GM19463 (cell line): ENCODE data around the gene CELSR1.

Experiments
- ATAC-seq: cut with Tn5 transposase; IDR thresholded peaks from one replicate; pipeline ENCODE4 v1.9.1; 2021; ENCODE audit warnings: mild to moderate bottlenecking, moderate library complexity; ENCODE audit not compliant: unreplicated experiment

CELSR1 gene

GRCh38 chr22:46557736-46558480, 20.5 kb upstream of the CELSR1 start:
- no peak for ATAC-seq

GRCh38 chr22:46556775-46557174, 19.4 kb upstream of the CELSR1 start:
- no peak for ATAC-seq

GRCh38 chr22:46553189-46553588, 15.8 kb upstream of the CELSR1 start:
- no peak for ATAC-seq

DNA sequence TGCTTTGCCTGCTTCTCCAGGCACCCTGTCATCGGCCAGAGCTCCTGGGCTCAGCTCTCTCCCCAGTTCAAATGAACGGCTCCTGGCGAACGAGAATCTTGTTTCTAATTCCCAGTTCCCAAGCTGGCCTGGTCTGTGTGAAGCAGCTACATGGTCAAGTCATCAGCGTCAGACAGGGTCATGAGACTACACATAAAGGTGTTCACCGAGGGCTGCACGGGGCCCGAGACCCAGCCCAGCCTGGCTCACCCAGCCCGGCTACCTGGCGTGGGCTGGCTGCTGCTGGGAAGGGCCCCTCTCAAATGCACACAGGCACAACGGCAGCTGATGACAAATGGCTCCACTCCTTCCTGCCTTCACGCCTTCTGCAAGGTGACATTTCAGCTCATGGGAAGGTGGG, 14.6 kb upstream of the CELSR1 start:
- no peak for ATAC-seq

GRCh38 chr22:46551321-46551720, 13.9 kb upstream of the CELSR1 start:
- no peak for ATAC-seq

DNA sequence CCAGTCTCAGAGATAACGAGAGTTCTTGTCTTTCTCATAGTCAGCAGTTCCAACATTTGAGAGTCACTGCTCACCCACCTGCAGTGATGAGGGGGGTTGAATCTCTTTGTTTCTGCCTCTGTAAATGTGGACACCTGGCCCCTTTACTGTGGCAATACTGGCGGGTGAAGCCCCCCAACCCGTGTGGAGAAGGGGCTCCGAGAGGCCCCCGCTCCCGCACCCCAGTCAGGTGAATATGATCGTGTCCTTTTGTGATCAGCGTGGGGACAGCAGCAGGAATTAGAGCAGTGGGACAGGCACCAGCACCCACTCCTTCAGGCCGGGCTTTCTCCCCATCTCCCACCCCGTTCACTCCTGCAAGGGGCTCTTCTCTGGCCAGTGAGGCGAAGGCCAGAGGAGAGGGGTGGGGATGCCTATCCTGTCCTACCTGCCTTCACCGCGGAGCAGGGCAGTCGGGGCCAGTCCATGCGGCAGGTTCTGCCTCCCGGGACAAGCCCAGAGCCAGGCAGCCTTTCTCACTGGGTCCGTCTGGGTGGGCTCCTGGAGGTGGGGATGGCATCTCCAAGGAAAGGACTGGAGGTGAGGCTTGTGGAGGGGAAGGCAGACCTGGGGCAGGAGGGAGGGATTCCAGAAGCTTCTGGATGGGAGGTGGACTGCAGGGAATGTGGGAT, 12.7 kb upstream of the CELSR1 start:
- ATAC-seq, result no peak

DNA sequence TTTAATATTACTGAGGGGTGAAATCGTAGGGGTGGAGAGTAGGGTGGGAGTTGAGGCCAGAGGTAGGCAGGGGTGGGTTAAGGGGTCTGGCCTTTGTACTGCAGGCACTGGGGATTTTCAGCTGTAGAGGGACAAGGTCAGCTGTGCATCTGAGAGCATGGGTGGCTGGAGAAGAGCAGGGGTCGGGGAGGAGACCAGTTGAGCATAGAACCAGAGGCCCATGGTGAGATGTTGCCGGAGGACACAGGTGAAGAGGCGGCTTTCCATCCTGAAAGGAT, 12.1 kb upstream of the CELSR1 start:
- ATAC-seq, result no peak

GRCh38 chr22:46547883-46548244, 10.4 kb upstream of the CELSR1 start:
- no peak for ATAC-seq

GRCh38 chr22:46547179-46547882, 9.9 kb upstream of the CELSR1 start:
- ATAC-seq, result no peak

- no peak for ATAC-seq
These were observed 9.2 kb upstream of the CELSR1 start for GRCh38 chr22:46546466-46547178.

DNA sequence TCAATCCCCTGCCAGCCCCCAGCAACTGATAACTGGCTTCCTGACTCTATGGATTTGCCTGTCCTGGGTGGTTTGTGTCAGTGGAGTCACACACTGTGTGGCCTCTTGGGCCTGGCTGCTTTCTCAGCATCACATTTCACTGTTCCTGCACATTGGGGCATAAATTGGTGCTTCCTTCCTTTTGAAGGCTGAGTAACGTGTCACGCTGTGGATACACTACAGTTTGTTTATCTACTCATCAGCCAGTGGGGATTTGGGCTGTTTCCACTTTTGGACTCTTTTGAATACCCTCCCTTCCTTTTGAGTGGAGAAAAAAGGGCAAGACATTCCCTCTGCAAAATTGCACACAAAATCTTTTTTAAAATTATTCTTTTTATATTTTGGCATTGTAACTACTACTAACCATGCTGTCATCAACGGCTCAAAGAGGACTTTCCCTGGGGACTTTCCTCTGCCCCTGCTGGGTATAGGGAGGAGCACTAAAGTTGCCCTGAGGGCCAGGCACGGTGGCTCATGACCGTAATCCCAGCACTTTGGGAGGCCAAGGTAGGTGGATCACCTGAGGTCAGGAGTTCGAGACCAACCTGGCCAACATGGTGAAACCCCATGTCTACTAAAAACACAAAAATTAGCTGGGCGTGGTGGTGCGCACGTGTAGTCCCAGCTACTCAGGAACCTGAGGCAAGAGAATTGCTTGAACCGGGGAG, 7.8 kb upstream of the CELSR1 start:
- ATAC-seq, result no peak

GRCh38 chr22:46542011-46542985, 4.9 kb upstream of the CELSR1 start:
- ATAC-seq, result peak; percentile 62

- ATAC-seq, result no peak
These were observed 4.1 kb upstream of the CELSR1 start for GRCh38 chr22:46541536-46541935.

GRCh38 chr22:46540874-46541273, 3.5 kb upstream of the CELSR1 start:
- ATAC-seq, result no peak

DNA sequence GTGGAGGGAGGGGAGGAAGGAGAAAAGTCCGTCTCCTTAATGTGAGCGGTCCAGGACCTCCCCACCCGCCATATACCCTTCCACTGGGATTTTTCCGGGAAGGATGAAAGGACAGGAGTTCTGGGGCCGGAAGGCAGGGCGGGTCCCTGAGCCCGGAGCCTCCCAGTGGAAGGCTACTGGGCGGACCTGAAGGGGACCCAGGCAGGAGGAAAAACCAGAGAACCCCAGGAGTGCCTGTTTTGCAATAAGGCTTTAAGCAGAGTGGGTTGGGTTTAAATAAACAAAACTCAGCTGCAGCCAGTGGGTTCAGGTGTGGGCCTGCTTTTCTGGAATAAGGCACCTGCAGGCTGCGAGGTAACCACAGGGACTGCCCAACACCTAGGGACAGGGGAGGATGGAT, 1.7 kb upstream of the CELSR1 start:
- ATAC-seq, result no peak

DNA sequence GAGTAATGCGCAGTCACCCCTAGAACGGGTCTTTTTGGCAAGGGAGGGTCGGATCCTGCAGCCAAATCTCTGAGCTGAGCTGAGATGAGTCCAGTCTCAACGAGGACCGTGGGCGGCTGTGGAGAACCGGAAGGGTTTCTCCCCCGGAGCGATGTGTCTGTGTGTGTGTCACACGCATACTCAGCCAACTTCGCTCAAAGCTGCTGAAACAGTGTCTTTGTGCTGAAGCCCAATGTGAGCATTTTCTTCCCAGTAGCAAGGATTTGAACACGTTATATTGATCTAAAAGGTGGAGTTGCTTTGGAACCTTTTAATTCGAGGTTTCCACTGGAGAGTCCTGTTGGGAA, 1.4 kb upstream of the CELSR1 start:
- ATAC-seq, result no peak

GRCh38 chr22:46537946-46538813, 760 bp upstream of the CELSR1 start:
- no peak for ATAC-seq

DNA sequence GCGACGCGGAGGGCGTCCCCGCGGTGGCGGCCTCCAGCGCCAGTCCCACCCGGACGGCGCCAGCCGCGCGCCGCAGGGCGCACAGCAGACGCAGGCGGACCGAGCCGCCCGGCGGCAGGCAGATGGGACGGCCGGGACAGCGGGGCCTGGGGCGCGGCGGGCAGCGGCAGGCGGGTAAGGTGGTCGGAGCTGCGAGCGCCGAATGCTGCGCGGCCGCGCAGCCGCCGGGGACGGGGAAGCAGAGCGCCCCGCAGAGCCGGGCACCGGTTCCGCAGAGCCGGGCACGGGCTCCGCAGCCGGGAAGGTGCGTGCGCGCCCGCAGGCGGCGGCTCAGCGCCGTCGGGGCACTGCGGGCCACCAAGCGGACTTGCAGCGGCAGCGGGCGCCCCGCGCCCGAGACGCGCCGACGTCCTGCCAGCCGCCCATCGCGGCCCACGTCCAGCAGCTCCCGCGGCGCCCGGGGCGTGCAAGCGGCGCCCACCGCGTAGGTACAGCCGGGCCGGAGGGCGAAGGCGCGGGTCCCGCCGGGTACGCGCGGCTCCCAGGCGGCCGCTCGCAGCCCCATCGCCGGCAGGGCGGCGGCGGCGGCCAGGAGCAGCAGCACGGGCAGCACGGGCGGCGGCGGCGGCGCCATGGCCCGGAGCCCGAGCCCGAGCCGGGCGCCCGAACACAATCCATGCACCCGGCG, 739 bp downstream of the CELSR1 start:
- ATAC-seq, result no peak
